Pancreas (tissue), 10 donors: ENCODE results near the gene ANXA4. TPM values are rescaled to one million over a fixed set of nuclear protein-coding genes. Genes with fewer than 3 reads are reported as not detected.
A peak's percentile ranks its signal among the peaks of the same experiment; 100 is the strongest.

Experiments used
- ATAC-seq, 4 donors: fragments of 200-7000 bp; cut with Tn5 transposase; one replicate each; pipeline versions ENCODE4 v1.8.0 to v1.9.1; 2020; ENCODE audit warnings: mild to moderate bottlenecking in 4 of 4, moderate library complexity in 4 of 4
- DNase-seq, 6 donors: peaks; one replicate each; pipeline ENCODE4 v3.0.0-alpha.2; 2020
- FAIRE-seq: peaks from 2 replicates; lab custom pipeline; 2012; peaks lifted over from hg19 to GRCh38; lab: Jason Lieb, UNC
- H3K27ac ChIP-seq, 4 donors: fragments of 200-600 bp; sonication (generic); 1 replicate in 3 of 4; 2 replicates in 1 of 4; pipeline versions ENCODE4 v1.5.0 to v1.8.0; 2020
- H3K27me3 ChIP-seq, 4 donors: fragments of 200-600 bp; one replicate each; pipeline ENCODE4 v1.8.0; 2021
- H3K36me3 ChIP-seq, 3 donors: fragments of 200-600 bp; sonication (generic) in 1 of 3; one replicate each; pipeline versions ENCODE4 v1.5.0 to v1.8.0; 2020 to 2021
- H3K4me1 ChIP-seq, 3 donors: fragments of 200-600 bp; one replicate each; pipeline ENCODE4 v1.8.0; 2021
- H3K4me3 ChIP-seq, 4 donors: fragments of 200-600 bp; sonication (generic) in 2 of 4; one replicate each; pipeline versions ENCODE4 v1.5.0 to v1.8.0; 2020 to 2021
- H3K9me3 ChIP-seq, 4 donors: fragments of 200-600 bp; one replicate each; pipeline ENCODE4 v1.8.0; 2021
- WGBS, 2 donors: extraction: QIAGEN DNeasy Blood & Tissue Kit; methylation state at CpG; one replicate each; pipeline ENCODE4 v1.1.7; 2013; 5-methylcytosine and 5-hydroxymethylcytosine counted together
- intact Hi-C, 3 donors: fragments of 100-400 bp; cut with DNase I; formaldehyde crosslinking; loops; one replicate each; pipeline versions ENCODE4 v1.11.1 to v1.14.2; 2022
- polyA plus RNA-seq, 2 donors: library from polyadenylated mRNA; stranded (reverse); fragments of 200-250 nt; gene quantifications; one replicate each; pipeline ENCODE4 v1.2.3, GENCODE V29; 2013
- total RNA-seq, 6 donors: library from RNA; stranded (reverse); fragmentation: NEBNext Ultra II Directional in 4 of 6; extraction: Animal tissue kit (Norgen Biotek cat#: 25700) in 4 of 6; gene quantifications; one replicate each; pipeline versions ENCODE4 v1.2.1 to v1.2.4, GENCODE V29; 2021 to 2023
- TF ChIP-seq, protein P1 (sequence below), 4 donors: fragments of 200-600 bp; sonication (generic) in 3 of 4; IDR thresholded peaks; one replicate each; pipeline versions ENCODE4 v1.5.0 to v1.8.0; 2021; ENCODE audit warnings: antibody characterized with exemption in 4 of 4
- donor health status: healthy with polysubstance abuse.
- donor health status: DM: no; HTN: no; CAD: no; lungs with moderate emphysema.
- donor health status: DM: no; HTN: no; CAD: no.
- donor health status: control.
- donor health status: control.
- donor health status: Bipolar disorder and iron deficiency.
- donor health status: DM: yes; HTN: yes; CAD: no.
- donor health status: DM: no; HTN: no; CAD: no.
- donor health status: DM: no; HTN: no; CAD: no.
- donor health status: DM: yes; HTN: yes; CAD: no.

ANXA4 gene
- total and polyA plus RNA-seq, 8 donors: 215 to 762 (median 463) TPM

DNA sequence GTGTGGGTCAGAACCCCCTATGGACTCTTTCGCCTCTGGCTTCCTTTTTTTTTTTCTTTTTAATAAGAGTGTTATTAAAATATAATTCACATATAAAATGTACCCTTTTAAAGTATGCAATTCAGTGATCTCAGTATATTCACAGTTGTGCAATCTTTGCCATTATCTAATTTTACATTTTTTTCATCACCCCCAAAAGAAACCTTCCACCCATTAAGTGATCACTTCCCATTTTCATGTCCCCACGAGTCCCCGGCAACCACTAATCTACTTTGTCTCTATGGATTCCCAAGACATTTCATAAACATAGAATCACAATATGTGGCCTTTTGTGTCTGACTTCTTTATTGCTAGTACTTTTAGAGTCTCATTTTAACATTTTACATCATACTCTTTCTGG lies 38.7 kb upstream of the ANXA4 start:
- no peaks in the 10 kb centered on the region for H3K36me3 ChIP-seq
- no peaks in the 10 kb centered on the region for H3K4me1 ChIP-seq
- no peaks in the 10 kb centered on the region for H3K9me3 ChIP-seq
- ATAC-seq: no peak
- H3K27me3 ChIP-seq: no peaks in the 10 kb centered on the region
- no peak for DNase-seq
- WGBS, 2 donors: 82 to 83% methylated on average over 3 of the region's 3 CpGs
- H3K4me3 ChIP-seq: no peak overlapping the region
- no peak for FAIRE-seq
- intact Hi-C loops: no loop called here
- TF ChIP-seq, protein P1, sequence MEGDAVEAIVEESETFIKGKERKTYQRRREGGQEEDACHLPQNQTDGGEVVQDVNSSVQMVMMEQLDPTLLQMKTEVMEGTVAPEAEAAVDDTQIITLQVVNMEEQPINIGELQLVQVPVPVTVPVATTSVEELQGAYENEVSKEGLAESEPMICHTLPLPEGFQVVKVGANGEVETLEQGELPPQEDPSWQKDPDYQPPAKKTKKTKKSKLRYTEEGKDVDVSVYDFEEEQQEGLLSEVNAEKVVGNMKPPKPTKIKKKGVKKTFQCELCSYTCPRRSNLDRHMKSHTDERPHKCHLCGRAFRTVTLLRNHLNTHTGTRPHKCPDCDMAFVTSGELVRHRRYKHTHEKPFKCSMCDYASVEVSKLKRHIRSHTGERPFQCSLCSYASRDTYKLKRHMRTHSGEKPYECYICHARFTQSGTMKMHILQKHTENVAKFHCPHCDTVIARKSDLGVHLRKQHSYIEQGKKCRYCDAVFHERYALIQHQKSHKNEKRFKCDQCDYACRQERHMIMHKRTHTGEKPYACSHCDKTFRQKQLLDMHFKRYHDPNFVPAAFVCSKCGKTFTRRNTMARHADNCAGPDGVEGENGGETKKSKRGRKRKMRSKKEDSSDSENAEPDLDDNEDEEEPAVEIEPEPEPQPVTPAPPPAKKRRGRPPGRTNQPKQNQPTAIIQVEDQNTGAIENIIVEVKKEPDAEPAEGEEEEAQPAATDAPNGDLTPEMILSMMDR (IDR thresholded peaks at IDR 0.05): no peak
- H3K27ac ChIP-seq: no peak overlapping the region

DNA sequence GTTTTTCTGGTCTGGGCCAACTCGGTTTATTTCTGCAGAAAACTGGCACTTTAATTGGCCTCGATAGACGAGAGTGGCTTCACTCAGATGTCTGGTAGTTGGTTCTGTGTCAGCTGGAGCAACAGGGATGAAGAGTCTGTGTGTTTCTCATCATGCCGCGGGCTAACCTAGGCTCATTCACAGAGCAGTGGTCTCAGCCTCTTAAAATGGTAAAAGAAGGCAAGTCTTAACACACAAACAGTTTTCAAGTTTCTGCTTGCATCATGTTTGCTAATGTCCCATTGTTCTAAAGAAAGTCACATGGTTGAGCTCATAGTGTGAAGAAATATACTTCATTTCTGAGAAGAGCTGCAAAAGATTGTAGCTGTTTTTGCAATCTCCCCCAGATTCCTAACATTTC lies 37.5 kb upstream of the ANXA4 start:
- intact Hi-C loops: no loop called here
- H3K9me3 ChIP-seq: no peaks in the 10 kb centered on the region
- no peak overlapping the region for H3K27ac ChIP-seq
- no peak for DNase-seq
- no peaks in the 10 kb centered on the region for H3K27me3 ChIP-seq
- 85 to 89% methylated on average over 5 of the region's 5 CpGs for WGBS, 2 donors
- TF ChIP-seq, protein P1 (IDR thresholded peaks at IDR 0.05): no peak
- no peaks in the 10 kb centered on the region for H3K4me1 ChIP-seq
- no peak overlapping the region for H3K4me3 ChIP-seq
- FAIRE-seq: no peak
- no peaks in the 10 kb centered on the region for H3K36me3 ChIP-seq
- peak in 1 of 4 donors; percentile 52 for ATAC-seq

DNA sequence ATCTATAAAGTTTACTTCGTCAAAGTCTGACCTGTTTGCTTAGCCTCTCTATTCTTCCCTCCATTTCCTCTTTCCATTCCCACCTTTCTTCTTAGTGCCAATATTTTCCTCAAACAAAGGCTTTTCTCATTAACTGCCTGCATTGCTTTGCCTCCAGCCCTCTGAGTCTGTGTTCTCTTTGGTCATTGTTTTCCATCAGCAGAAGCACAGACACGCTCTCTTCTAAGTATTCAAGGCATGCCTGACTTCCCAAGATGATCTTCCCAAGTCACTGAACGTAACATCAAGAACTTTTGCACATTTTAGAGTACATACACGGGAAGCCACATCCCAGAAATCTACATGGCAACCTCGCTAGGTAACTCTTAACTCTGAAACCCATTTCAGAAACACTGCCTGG lies 32.6 kb upstream of the ANXA4 start:
- Histone ChIP-seq H3K36me3 (no peaks in the 10 kb centered on the region), H3K27me3 (no peaks in the 10 kb centered on the region), H3K4me3 (no peak overlapping the region), H3K4me1 (no peaks in the 10 kb centered on the region), H3K27ac (no peak overlapping the region), H3K9me3 (no peaks in the 10 kb centered on the region)
- DNase-seq: no peak
- FAIRE-seq: no peak
- TF ChIP-seq, protein P1 (IDR thresholded peaks at IDR 0.05): no peak
- ATAC-seq: no peak
- 63 to 84% methylated on average over 5 of the region's 5 CpGs for WGBS, 2 donors
- intact Hi-C loops: no loop called here

DNA sequence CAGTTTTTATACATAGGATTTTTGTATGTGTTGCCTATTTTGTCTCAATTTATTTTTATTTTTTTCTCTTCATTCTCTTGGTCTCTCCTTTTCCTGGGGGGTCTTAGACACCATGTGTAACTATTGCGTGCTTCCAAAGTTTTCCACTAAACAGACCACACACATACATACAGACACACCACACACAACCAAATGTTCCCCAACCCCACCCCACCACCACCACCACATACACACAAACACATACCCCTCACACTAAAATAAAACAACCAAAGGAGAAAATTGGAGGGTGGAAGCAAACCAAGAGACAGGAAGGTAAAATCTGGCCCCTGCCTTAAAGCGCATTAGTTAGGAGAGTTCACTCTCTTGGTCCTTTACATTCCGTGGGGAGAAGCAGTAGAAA lies 30.0 kb upstream of the ANXA4 start:
- no peak for FAIRE-seq
- Histone ChIP-seq H3K27ac (no peak overlapping the region), H3K4me3 (no peak overlapping the region), H3K36me3 (no peaks in the 10 kb centered on the region), H3K9me3 (no peaks in the 10 kb centered on the region), H3K4me1 (no peaks in the 10 kb centered on the region), H3K27me3 (no peaks in the 10 kb centered on the region)
- TF ChIP-seq, protein P1 (IDR thresholded peaks at IDR 0.05): no peak
- 88% methylated on average over 3 of the region's 3 CpGs for WGBS, 2 donors
- no peak for ATAC-seq
- intact Hi-C loops: loop anchor here in 2 of 3 donors (10.0 kb wide), 2 partner anchors 147 to 157 kb away; no protein-coding TSS in a partner anchor
- DNase-seq: no peak

DNA sequence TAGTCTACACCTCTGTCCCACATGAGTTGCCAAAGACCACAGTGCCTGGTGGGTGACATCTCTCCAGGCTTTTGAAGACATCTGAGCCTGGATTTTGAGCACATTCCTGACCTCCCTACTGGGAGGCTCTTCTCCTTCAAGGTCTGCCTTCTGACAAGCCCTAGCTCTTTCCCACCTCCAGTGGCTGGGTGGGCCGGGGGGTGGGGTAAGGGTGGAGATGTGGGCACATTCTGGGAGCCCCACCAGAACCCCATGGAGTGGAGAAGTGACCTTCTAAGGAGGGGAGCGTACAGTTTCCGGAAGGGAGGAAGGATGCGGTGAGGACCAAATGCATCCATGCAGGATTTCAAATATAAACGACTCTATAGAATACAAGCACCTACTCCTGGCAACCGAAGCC lies 27.9 kb upstream of the ANXA4 start:
- DNase-seq (no peak), FAIRE-seq (no peak), ATAC-seq (peak in 1 of 4 donors; percentile 5)
- no peaks in the 10 kb centered on the region for H3K9me3 ChIP-seq
- TF ChIP-seq, protein P1 (IDR thresholded peaks at IDR 0.05): no peak
- H3K27ac ChIP-seq: no peak overlapping the region
- 86 to 94% methylated on average over 6 of the region's 6 CpGs for WGBS, 2 donors
- H3K27me3 ChIP-seq: no peaks in the 10 kb centered on the region
- H3K4me1 ChIP-seq: no peaks in the 10 kb centered on the region
- intact Hi-C loops: loop anchor here (2.0 to 10.0 kb wide), 3 partner anchors 149 to 159 kb away; no protein-coding TSS in a partner anchor
- H3K4me3 ChIP-seq: no peak overlapping the region
- no peaks in the 10 kb centered on the region for H3K36me3 ChIP-seq
